ENCODE data around the gene ZNF768. TPM values are rescaled to one million over a fixed set of nuclear protein-coding genes. Genes with fewer than 3 reads are reported as not detected.
A peak's percentile ranks its signal among the peaks of the same experiment; 100 is the strongest.

ZNF768 gene
- total and polyA plus RNA-seq, 2 of the 13 experiments (the other 11 are each of a cell fraction or from before 2014, with no cell fraction given), result 26.7 to 34.4 TPM

DNA sequence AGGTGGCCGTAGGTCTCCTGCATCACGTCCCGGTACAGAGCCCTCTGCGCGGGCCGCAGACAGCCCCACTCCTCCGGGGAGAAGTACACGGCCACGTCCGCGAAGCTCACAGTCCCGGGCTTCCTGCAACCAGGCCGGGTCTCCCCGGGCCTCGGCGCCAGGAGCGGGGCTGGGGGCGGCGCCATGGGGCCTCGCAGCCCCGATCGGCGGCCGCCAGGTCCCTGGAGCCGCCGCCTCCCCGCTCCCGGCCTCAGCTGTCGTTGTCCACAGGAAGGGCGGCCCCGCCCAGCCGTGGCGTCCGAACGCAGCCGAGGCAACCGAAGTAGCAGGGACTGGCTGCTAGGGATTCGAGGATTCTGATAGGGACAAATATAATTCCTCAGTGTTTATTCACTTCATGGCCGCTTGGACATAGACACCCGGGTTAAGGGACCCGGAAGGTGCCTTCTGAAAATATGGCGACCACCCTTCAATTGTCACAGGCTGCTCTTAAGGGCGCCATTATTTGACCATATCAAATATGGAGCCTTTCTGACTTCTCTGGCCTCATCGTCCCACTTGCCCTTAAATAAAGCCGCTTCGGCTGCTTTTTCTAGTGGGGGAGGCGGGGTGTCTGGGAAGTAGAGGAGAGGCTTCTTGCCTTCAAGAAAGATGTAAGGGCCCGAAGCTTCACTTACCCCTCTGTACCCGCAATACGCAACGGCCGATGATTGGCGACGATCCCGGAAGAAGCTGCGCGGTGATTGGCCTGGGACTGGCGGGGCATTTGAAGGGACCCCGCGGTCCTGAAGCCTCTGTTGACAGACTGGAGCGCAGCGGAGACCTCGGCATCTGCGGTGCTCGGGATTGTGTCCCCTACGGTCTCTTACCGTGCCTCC lies 45.3 kb upstream of the ZNF768 start, which contains the start of gene ZNF688 (continued):
- TF ChIP-seq NFKB2 (CRISPR knock-in tag; IDR thresholded peaks at IDR 0.05; ENCODE audit: borderline replicate concordance) (no peak), PAWR (CRISPR knock-in tag; IDR thresholded peaks at IDR 0.05; ENCODE audit: borderline replicate concordance) (no peak), EED (CRISPR knock-in tag; IDR thresholded peaks at IDR 0.05) (peak; percentile 66; the same call in 1 of the 2 replicates), ZNF225 (CRISPR knock-in tag; IDR thresholded peaks at IDR 0.05) (0 out of 2 replicates have a peak, but pooled peaks have one; percentile 37), TOE1 (CRISPR knock-in tag; IDR thresholded peaks at IDR 0.05) (no peak), ZNF121 (CRISPR knock-in tag; IDR thresholded peaks at IDR 0.05) (no peak), ZNF850 (CRISPR knock-in tag; conservative IDR thresholded peaks at IDR 0.05) (no peak), ZMYM2 (CRISPR knock-in tag; IDR thresholded peaks at IDR 0.05) (no peak), ESRRA (CRISPR knock-in tag; IDR thresholded peaks at IDR 0.05; ENCODE audit: low read depth) (peak; percentile 40; the same call in 1 of the 2 replicates), ZNF549 (CRISPR knock-in tag; IDR thresholded peaks at IDR 0.05) (0 out of 2 replicates have a peak, but pooled peaks have one; percentile 19), ZNF383 (CRISPR knock-in tag; IDR thresholded peaks at IDR 0.05; ENCODE audit: borderline replicate concordance) (no peak), ZNF33A (CRISPR knock-in tag; IDR thresholded peaks at IDR 0.05; ENCODE audit: borderline replicate concordance) (peak; percentile 87; the same call in 1 of the 2 replicates), HNRNPH1 (optimal IDR thresholded peaks at IDR 0.05; ENCODE audit: low read depth, low read length) (no peak), ADNP (CRISPR knock-in tag; IDR thresholded peaks at IDR 0.05) (no peak), HCFC1 (IDR thresholded peaks at IDR 0.05; ENCODE audit: low read depth, low read length) (peak; percentile 57; the same call in 1 of the 2 replicates), TAF15 (IDR thresholded peaks at IDR 0.05; ENCODE audit: low read depth, low read length, poor library complexity, severe bottlenecking) (peak; percentile 71)
- TF ChIP-seq, protein P1, sequence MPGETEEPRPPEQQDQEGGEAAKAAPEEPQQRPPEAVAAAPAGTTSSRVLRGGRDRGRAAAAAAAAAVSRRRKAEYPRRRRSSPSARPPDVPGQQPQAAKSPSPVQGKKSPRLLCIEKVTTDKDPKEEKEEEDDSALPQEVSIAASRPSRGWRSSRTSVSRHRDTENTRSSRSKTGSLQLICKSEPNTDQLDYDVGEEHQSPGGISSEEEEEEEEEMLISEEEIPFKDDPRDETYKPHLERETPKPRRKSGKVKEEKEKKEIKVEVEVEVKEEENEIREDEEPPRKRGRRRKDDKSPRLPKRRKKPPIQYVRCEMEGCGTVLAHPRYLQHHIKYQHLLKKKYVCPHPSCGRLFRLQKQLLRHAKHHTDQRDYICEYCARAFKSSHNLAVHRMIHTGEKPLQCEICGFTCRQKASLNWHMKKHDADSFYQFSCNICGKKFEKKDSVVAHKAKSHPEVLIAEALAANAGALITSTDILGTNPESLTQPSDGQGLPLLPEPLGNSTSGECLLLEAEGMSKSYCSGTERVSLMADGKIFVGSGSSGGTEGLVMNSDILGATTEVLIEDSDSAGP (CRISPR knock-in tag; IDR thresholded peaks at IDR 0.05; ENCODE audit: borderline replicate concordance), result peak; percentile 78; the same call in 1 of the 2 replicates
- TF ChIP-seq, protein P2, sequence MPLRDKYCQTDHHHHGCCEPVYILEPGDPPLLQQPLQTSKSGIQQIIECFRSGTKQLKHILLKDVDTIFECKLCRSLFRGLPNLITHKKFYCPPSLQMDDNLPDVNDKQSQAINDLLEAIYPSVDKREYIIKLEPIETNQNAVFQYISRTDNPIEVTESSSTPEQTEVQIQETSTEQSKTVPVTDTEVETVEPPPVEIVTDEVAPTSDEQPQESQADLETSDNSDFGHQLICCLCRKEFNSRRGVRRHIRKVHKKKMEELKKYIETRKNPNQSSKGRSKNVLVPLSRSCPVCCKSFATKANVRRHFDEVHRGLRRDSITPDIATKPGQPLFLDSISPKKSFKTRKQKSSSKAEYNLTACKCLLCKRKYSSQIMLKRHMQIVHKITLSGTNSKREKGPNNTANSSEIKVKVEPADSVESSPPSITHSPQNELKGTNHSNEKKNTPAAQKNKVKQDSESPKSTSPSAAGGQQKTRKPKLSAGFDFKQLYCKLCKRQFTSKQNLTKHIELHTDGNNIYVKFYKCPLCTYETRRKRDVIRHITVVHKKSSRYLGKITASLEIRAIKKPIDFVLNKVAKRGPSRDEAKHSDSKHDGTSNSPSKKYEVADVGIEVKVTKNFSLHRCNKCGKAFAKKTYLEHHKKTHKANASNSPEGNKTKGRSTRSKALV (CRISPR knock-in tag; IDR thresholded peaks at IDR 0.05), result 0 out of 2 replicates have a peak, but pooled peaks have one; percentile 43
- TF ChIP-seq, protein P3, sequence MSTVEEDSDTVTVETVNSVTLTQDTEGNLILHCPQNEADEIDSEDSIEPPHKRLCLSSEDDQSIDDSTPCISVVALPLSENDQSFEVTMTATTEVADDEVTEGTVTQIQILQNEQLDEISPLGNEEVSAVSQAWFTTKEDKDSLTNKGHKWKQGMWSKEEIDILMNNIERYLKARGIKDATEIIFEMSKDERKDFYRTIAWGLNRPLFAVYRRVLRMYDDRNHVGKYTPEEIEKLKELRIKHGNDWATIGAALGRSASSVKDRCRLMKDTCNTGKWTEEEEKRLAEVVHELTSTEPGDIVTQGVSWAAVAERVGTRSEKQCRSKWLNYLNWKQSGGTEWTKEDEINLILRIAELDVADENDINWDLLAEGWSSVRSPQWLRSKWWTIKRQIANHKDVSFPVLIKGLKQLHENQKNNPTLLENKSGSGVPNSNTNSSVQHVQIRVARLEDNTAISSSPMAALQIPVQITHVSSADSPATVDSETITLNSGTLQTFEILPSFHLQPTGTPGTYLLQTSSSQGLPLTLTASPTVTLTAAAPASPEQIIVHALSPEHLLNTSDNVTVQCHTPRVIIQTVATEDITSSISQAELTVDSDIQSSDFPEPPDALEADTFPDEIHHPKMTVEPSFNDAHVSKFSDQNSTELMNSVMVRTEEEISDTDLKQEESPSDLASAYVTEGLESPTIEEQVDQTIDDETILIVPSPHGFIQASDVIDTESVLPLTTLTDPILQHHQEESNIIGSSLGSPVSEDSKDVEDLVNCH (CRISPR knock-in tag; IDR thresholded peaks at IDR 0.05), result no peak
- TF ChIP-seq, protein P4, sequence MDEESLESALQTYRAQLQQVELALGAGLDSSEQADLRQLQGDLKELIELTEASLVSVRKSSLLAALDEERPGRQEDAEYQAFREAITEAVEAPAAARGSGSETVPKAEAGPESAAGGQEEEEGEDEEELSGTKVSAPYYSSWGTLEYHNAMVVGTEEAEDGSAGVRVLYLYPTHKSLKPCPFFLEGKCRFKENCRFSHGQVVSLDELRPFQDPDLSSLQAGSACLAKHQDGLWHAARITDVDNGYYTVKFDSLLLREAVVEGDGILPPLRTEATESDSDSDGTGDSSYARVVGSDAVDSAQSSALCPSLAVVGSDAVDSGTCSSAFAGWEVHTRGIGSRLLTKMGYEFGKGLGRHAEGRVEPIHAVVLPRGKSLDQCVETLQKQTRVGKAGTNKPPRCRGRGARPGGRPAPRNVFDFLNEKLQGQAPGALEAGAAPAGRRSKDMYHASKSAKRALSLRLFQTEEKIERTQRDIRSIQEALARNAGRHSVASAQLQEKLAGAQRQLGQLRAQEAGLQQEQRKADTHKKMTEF (CRISPR knock-in tag; IDR thresholded peaks at IDR 0.05), result peak; percentile 73

All from HepG2 (cell line).